DND-41 (cell line): Measurements from ENCODE around the gene LMO3.

Experiments used
- ATAC-seq: fragments of 200-7000 bp; cut with Tn5 transposase; 3 replicates; pipeline ENCODE4 v1.9.1; 2021; ENCODE audit warnings: low read depth; ENCODE audit not compliant: insufficient read depth
- DNase-seq: peaks from one replicate; pipeline ENCODE4 v3.0.0-alpha.2; 2020
- H2AFZ ChIP-seq: 2 replicates; pipeline ENCODE4 v1.6.0; 2012; ENCODE audit warnings: low read depth, low read length
- H3K27ac ChIP-seq: 2 replicates; pipeline ENCODE4 v1.5.1; 2012; ENCODE audit warnings: low read length, inconsistent platforms
- H3K27me3 ChIP-seq: fragments of 200-600 bp; sonication (generic); 2 replicates; pipeline ENCODE4 v1.6.0; 2012; ENCODE audit warnings: low read length, mild to moderate bottlenecking, inconsistent platforms; ENCODE audit not compliant: insufficient read depth, poor library complexity
- H3K36me3 ChIP-seq: 2 replicates; pipeline ENCODE4 v1.5.1; 2012; ENCODE audit warnings: low read length, inconsistent platforms; ENCODE audit not compliant: insufficient read depth
- H3K4me1 ChIP-seq: 2 replicates; pipeline ENCODE4 v1.5.1; 2012; ENCODE audit warnings: mild to moderate bottlenecking, low read length; ENCODE audit not compliant: insufficient read depth
- H3K4me2 ChIP-seq: 2 replicates; pipeline ENCODE4 v1.6.0; 2012; ENCODE audit warnings: mild to moderate bottlenecking, moderate library complexity, low read length, inconsistent platforms; ENCODE audit not compliant: insufficient read depth
- H3K4me3 ChIP-seq, 2 experiments: fragments of 200-600 bp in 1 of 2; shearing (Covaris generic) in 1 of 2; 2 replicates each; pipeline ENCODE4 v1.5.1; 2012 to 2016; ENCODE audit warnings: inconsistent platforms in 2 of 2, low read length in 2 of 2, mild to moderate bottlenecking in 2 of 2, low read depth in 1 of 2, moderate library complexity in 1 of 2
- H3K79me2 ChIP-seq: 2 replicates; pipeline ENCODE4 v1.6.0; 2012; ENCODE audit warnings: low read length, inconsistent platforms; ENCODE audit not compliant: insufficient read depth
- H3K9ac ChIP-seq: 2 replicates; pipeline ENCODE4 v1.6.0; 2012; ENCODE audit warnings: low read depth, mild to moderate bottlenecking, inconsistent platforms, low read length, moderate library complexity
- H3K9me3 ChIP-seq: 2 replicates; pipeline ENCODE4 v1.5.1; 2012; ENCODE audit warnings: low read length, moderate library complexity, mild to moderate bottlenecking, inconsistent platforms; ENCODE audit not compliant: insufficient read depth, severe bottlenecking
- H4K20me1 ChIP-seq: 2 replicates; pipeline ENCODE4 v1.6.0; 2012; ENCODE audit warnings: low read length; ENCODE audit not compliant: insufficient read depth
- CTCF ChIP-seq: IDR thresholded peaks from 2 replicates; pipeline ENCODE4 v1.5.1; 2012; ENCODE audit warnings: borderline replicate concordance, low read length, moderate library complexity, mild to moderate bottlenecking; ENCODE audit not compliant: poor library complexity, severe bottlenecking; ENCODE audit errors: extremely low read depth
- EZH2 ChIP-seq: IDR thresholded peaks from 3 replicates; pipeline ENCODE4 v1.6.1; 2012; ENCODE audit warnings: borderline replicate concordance, low read depth, mild to moderate bottlenecking, moderate library complexity, low read length, inconsistent platforms; ENCODE audit not compliant: severe bottlenecking

LMO3 gene

GRCh38 chr12:16523284-16523950, 82.5 kb downstream of the LMO3 start:
- Histone ChIP-seq H3K4me3 (no peak overlapping the region), H3K4me2 (no peak overlapping the region), H3K27ac (no peak overlapping the region), H2AFZ (no peak overlapping the region), H4K20me1 (no peaks in the 10 kb centered on the region), H3K4me1 (no peaks in the 10 kb centered on the region), H3K9ac (no peak overlapping the region), H3K9me3 (no peaks in the 10 kb centered on the region), H3K27me3 (no peaks in the 10 kb centered on the region), H3K36me3 (no peaks in the 10 kb centered on the region), H3K79me2 (no peaks in the 10 kb centered on the region)
- TF ChIP-seq CTCF (no peak), EZH2 (no peak)
- no peak for ATAC-seq
- no peak for DNase-seq

GRCh38 chr12:16520328-16520727, 85.6 kb downstream of the LMO3 start:
- Histone ChIP-seq H3K4me1 (no peaks in the 10 kb centered on the region), H3K27ac (no peak overlapping the region), H3K36me3 (no peaks in the 10 kb centered on the region), H4K20me1 (no peaks in the 10 kb centered on the region), H3K4me2 (no peak overlapping the region), H3K9me3 (no peaks in the 10 kb centered on the region), H2AFZ (no peak overlapping the region), H3K27me3 (no peaks in the 10 kb centered on the region), H3K9ac (no peak overlapping the region), H3K4me3 (no peak overlapping the region), H3K79me2 (no peaks in the 10 kb centered on the region)
- TF ChIP-seq CTCF (no peak), EZH2 (no peak)
- ATAC-seq = no peak
- DNase-seq = no peak

- ATAC-seq (no peak), DNase-seq (no peak)
- Histone ChIP-seq H4K20me1 (no peaks in the 10 kb centered on the region), H3K4me2 (no peak overlapping the region), H3K9ac (no peak overlapping the region), H2AFZ (no peak overlapping the region), H3K27me3 (no peaks in the 10 kb centered on the region), H3K9me3 (no peaks in the 10 kb centered on the region), H3K79me2 (no peaks in the 10 kb centered on the region), H3K4me3 (no peak overlapping the region), H3K27ac (no peak overlapping the region), H3K4me1 (no peaks in the 10 kb centered on the region), H3K36me3 (no peaks in the 10 kb centered on the region)
- TF ChIP-seq EZH2 = no peak
- no peak for TF ChIP-seq CTCF
These were observed 90.3 kb downstream of the LMO3 start for GRCh38 chr12:16515666-16516065.
